ENCODE results near the gene TBC1D22A.

TBC1D22A gene

DNA sequence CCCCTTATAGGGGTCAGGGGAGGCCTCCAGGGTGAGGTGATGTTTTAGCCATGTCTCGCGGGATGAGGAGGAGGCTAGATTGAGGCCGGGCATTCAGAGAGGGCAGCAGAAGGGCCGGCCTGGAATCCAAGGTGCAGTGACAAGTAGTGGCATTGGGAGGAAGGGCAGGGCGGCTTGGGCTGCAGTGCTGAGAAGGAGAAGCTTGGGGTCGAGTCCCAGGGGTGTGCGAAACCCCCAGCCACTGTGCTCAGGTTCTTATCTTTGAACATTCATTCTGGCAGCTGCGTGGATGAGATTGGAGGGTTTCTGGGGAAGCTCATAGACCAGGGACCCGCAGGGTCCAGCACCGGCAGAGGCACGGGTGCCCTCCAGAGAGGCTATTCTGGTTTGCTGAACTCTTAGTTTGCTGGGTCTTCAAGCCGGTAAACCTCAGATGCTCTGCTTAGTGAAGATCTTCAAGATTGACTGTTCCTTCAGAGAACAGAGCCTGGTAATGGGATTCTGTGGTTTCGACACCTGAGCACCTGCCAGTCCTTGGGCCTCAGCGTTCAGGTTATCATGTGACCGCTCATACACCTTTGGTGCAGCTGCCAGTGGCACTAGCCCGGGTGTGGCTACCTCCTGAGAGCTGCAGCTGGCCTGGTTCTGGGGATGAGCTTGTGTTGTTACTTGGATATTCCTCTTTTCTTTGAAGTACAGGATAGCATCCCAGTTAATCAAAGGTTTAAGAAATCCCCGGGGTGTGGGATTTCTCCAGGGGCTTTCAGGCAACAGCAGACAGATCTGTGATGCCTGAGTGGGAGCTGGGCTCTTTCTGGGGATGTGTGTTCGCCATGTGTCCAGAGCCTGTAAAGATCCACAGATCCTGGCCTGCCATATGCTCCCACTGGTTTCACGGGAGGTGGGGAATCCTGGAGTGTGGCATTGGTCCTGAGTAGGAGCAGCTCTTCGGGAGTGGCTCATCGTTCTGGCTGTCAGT lies 152.8 kb downstream of the TBC1D22A start:
- no peak for DNase-seq

DNA sequence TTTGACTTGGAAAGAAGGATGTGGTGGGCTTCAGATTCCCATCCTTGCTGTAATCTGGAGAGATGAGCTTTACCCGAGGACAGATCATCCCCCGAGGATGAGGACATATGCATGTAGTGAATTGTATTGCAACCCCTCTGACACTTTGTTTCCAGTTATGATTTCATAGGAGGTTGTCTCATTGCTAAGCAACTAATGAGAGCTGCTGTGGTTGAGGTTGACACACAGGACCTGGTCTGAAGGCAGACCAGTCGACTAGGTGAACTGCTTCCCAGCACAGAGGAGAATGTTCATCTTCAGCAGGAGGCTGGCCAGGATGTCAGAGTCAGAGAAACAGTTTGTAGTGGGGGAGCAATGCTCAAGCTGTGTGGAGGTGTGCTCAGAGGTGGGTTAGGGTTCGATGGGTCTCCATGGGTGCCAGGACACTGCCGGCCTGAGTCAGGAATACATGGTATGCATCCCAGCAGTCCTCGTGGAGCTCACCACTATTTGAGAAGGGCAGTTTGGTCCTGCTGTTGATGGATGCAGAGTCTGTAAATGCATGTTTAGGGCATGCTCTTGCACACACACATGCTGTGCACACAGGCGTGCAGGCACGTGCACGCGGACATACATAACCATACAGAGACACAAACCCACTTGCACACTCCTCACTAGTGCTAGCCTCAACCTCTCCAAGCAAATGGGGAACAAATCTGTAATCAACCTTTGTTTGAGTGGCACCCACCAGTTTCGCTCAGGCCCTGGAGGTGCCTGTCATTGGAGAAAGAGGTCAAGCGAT lies 153.7 kb downstream of the TBC1D22A start:
- no peak for DNase-seq

DNA sequence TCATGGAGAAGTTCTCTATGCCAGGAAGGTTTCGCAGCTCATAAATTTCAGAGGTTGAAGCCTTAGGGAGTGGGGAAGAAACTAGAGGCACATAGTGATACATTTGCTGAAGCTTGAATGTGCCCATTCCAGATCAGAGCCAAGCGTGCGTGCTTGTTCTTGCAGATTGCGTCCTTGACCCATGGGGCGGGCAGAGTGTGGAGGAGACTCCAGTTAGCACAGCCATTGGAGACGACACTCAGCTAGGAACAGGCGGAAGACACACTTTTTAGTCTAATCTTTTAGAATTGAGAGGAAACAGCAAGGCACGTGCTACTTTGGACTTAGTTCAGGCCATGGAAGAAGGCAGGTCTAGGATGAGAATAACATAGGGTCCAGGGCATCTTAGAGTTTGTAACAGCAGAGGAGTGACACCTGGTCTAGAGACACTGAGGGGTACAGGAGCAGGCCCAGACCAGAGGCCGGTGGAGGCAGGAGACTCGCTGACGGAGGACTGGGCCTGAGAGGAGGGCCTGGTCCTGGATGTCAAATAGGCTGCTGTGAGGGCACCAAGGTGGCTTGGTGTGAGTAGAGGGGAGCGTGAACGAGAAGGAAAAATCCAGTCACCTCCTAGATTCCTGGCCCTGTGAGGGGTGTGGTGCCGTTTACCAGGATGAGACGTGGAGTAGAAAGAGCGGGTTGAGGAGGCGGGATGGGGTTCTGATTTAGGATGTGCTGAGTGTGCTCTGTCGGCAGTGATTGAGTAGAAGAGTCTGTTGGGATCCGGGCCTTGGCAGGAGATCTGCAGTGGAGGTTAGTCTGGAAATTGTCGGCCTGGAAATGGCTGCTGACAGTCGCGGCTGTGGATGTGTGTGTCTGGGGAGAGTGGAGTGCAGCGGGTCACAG lies 154.7 kb downstream of the TBC1D22A start:
- no peak for DNase-seq

DNA sequence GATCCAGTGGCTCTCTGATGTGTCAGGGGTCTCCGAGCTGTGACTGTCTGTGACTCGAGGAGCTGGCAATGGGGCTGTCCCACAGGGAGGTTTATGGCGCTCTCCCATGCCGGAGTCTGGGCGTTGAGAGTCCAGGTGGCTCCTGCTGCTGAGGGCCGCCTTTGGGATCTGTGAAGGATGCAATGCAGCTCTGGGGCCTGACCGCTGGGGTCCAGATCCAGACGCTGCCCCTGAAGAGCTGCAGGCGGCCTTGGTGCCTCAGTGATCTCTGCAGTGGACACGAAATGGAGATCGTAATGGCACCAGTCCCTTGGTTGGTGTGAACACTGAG lies 155.3 kb downstream of the TBC1D22A start:
- DNase-seq, result no peak

DNA sequence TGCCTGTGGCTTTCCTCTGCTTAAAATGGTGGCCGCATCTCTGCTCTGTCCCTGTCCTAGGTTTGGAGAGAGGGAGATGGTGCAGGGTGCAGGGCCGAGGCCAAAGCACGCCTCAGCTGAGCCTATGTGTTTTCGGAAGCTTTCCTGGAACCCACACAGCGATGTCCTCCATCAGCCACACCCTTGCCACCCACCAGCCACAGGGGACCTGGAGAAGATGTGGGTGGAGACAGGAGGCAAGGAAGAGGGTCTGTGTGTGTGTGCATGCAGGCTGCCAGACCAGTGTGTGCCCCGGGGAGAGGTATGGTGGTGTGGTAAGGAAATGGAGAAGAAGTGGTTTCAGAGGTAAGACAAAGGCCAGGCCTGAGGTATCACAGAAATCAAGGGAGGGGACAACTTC lies 155.7 kb downstream of the TBC1D22A start:
- no peak for DNase-seq

DNA sequence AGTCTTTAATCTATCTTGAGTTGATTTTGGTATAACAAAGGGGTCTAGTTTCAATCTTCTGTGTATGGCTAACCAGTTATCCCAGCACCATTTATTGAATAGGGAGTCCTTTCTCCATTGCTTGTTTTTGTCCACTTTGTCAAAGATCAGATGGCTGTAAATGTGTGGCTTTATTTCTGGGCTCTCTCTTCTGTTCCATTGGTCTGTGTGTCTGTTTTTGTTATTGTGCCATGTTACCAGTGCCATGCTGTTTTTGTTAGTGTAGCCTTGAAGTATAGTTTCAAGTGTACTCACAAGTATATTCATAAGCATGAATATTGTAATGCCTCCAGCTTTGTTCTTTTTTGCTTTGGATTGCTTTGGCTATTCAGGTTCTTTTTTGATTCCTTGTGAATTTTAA lies 159.6 kb downstream of the TBC1D22A start:
- no peak for DNase-seq

DNA sequence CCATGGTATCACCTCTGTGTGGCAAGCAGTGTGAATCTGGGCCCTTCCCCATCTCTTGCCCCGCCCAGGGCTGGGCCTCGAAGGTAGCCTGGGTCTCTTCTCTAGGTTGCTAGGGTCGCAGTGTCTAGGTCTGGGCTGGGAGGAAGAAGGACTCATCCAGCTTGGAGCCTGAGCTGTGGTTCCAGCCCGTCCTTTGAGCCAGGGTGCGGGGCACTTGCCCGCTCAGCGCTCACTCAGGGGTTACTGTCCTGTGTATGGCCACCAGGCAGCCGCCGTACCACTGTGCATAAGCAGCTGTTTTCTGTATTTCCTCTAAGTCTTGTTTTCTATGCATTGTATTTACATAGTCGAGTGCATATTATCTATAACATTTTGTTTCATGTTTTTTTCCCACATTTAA lies 160.9 kb downstream of the TBC1D22A start:
- DNase-seq, result no peak

DNA sequence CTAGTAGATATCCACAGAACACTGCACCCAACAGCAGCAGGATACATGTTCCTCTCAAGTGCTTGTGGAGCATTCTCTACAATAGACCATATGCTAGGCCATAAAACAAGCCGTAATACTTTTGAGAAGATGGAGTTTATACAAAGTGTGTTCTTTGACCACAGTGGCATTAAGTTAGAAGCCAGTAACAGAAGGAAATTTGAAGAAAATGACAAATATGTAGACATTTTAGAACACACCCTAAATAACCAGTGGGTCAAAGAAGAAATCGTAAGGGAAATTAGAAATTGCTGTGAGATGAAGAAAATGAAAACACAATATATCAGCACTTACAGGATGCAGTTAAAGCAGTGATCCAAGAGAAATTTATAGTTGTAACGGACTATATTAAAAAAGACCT lies 163.4 kb downstream of the TBC1D22A start:
- DNase-seq, result no peak

DNA sequence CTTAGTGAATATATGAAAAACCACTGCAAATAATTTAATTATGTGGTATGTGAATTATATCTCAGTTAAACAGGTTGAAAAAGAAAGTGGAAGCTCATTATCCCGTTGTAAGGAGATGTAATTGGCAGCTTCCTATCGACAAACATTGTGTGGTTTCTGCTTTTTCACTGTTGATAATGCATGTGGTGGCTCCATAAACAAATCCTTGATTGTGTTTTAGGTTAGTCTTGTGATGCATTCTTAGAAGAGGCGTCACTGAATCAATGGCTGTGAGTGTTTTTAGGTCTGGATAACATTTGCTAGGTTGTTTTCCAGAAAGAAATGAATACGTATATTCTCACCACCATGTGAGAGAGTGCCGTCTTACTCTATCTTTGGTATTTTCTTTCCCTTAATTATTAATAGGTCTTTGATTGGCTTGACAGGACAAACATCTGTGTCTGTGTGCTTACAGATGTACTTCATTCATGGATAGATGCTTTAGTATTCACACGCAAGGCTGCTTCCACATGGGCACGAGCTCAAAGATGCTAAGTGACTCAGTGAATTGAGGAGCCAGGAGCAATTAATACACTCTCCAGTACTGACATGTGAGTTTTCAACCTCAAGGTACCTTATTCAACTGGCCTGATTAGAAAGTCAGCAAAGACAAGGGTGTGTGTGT lies 166.7 kb downstream of the TBC1D22A start:
- DNase-seq, result no peak

DNA sequence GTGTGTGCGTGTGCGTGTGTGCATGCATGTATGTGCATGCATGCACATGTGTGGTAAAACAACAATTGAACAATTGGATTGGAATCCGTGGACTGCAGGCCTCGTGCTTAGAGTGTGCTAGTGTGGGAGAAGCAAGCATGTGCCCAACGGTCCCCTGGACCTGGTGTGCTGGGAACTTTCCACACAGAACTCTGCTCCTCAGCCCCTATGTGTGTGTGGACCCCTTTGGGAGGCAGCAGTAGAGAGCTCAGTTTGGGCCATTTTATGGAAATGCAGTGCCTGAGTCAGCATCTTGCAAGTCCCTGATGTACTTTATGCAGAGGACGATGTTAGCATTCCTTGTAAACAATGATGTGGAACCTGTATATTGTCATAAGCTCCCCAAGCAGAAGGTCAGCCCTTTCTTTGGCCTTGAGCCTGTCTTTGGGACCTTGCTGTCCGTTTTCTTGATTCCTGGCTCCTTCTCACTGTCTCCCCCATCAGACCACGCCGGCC lies 167.3 kb downstream of the TBC1D22A start:
- DNase-seq, result no peak

DNA sequence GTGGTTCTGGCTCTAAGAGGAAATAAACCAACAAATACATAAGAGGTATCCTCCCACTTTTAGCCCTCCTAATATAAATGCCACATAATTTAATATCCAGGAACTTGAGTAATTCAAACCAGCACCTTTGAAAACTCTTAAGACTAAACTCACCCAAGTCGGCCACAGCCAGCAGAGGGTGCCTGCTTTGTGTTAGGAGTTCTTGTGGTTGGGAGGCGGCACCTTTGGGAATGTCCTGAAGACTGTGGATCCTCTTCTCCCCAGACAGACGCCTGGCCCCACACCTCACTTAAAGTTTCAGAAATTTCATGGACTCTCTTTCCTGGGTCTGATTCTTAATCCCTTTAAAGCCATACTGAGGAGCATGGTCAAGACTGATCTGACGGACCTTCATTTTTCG lies 169.0 kb downstream of the TBC1D22A start:
- DNase-seq, result no peak

DNA sequence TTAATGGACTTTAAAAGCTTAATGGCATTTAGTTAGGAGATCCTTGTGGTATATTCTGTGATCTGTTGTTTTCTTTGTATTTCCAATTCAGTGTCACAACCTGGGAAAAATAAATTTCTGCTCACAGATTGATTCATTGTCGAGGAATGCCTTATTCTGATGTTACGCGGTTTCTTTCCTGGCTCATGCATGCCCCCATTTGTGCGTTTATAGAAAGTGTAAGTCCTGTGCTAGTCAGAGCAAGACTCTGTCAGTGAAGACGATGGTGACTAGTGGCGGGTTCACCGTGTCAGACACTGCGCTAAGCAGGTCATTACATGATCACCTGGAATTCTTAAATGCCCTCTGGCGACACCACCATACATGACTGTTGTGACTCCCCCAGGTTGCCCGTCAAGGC lies 169.4 kb downstream of the TBC1D22A start:
- DNase-seq, result no peak

DNA sequence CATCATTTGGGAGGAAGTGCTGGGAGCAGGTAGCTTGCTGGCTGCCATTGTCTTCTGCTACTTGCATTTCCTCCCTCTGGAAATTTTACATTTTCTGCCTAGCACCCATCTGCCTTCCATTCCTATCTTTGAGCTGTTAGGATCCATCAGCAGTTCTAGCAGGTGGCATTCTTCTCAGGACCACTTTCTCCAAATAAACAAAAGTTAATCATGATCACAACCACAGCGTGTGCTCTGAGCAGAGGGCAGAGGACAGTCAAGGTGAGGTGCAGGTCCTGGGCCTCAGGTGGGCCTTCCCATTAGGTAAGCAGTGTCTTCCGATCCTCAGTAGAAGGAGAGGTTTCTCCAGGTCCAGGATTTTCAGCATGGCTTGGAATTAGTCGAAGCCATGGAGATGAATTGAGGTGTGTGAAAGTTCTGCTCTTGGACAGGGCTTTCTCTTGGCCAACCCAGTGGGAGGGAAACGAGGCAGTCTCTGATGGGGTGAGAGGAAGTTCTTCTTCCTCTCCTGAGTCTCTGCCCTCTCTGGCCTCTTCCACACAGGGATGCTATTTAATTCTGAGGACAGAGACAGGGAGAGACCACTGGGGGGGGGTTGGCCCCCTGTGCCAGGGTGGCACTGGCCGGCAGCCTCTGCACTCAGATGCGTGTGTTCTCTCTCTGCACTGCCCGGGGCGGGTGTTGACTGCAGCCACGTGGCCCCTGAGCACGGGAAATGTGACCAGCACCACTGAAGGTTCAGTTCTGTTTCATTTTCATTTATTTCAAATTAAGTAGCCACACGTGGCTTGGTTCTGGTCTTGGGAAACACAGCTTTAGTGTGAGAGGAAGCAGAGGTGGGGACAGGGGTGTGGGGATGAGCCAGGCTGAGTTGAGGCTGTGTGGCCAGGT lies 170.8 kb downstream of the TBC1D22A start:
- DNase-seq, result no peak

DNA sequence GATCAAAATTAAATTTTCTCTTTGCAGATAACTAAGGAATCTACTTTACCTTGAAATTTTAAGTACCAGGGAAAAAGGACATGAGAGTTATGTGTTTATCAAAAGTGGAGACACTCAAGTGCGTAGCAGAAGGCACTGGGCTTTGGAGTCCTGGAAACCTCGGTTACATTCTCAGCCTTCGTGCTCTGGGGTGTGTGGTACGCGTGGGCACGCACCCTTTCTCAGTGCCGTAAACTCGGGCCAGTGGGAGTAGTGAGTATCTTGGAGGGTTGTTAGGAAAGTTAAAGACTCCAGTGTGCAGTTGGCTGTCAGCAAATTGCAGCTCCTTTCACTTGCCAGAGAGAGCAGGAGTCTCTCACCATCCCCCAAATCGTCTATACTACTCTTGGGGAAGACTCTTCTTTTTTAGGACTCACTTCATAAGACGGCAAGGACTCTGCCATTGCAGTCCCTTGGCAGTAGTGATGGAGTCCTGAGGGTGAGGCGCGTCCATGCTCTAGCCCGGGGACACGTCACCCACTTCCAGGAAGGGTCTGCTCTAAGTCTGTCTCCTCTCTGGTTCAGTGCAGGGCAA lies 171.8 kb downstream of the TBC1D22A start:
- DNase-seq, result no peak

DNA sequence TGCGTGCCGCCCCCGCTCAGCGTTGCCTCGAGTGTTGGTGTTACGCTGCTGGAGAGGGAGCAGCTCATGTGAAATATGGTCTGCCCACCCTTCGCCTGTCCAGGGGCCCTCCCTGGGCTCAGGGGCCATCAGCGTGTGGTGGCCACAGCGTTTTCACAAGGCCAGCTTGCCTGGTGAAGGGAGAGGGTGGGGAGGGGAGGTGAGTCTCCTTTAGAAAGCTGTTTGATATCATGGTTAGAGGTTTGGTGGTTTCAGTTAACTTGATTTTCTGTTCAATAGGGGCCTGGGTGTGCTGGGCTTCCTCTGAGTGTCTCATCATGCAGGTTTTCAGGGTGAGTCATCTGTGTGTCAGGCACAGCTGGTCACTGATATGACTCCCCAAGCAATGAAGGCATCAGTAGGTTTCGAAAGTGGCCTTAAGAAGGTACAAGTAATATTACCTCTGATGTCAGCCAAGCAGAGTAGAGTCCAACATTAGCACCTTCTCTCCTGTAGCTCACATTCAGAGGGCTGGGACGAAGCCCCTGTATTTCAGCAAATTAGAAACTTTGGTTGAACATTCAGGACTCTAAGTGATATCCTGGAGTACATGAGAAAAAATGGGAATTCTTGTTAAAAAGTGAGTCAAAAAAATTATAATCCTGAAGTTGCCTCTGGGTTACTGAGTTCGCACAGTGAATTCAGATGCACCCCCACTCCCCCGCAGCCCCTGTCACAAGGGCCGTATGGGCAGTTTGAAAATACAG lies 172.5 kb downstream of the TBC1D22A start:
- DNase-seq, result no peak

DNA sequence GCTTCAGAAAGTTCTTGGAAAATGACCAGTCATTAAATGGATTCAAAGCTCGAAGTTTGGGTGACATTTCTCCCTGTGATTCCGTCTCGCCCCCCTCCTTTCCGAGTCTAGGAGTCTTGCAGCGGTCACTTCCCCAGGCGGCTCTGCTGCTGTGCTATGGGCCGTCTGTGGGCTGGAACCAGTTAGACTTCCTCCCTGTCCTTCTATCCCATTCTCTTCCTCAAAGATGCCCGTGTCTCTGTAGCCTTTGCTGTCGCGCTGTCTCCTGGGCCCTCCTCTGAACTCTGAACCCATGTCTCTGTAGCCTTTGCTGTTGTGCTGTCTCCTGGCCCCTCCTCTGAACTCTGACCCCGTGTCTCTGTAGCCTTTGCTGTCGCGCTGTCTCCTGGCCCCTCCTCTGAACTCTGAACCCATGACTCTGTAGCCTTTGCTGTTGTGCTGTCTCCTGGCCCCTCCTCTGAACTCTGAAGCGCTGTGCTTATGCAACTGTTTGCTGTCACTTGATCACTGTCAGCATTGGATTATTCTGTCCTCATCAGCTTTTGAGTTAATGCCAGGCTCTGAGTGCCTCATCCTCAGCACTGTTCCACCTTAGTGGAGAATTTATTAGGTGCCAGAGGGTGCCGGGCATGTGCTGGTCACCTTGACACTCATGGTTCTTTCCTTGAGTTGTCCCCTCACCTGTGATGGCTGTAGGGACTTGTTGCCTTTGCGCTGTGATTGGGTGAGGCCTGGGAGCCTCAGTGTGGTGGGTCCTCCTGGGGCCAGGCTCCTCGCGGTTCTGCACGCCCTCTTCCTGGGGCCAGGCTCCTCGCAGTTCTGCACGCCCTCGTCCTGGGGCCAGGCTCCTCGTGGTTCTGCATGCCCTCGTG lies 173.3 kb downstream of the TBC1D22A start:
- DNase-seq, result no peak

DNA sequence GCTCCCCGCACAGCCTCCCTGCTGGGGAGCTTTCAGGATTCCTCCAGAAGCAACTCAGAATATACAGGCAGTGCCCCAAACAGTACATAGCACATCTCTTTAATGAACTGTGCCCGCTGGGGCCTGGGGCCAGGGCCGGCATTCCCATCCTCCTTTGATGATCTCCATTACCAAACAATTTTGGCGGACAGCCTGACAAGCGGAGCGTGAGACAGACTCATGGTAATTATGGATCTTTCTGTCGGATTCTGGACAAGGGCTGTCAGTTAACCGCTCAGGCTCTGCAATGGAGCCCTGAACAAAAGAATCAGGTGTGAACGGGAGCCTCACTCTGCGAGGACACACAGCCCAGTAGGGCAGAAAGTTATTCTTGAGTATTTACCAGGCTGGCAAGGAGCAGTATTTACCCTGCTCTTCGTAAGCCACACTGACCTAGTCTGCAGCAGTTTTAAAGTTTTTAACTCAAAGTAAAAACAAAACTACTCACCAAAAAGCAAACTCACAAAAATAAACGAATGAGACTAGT lies 174.0 kb downstream of the TBC1D22A start:
- DNase-seq, result no peak

DNA sequence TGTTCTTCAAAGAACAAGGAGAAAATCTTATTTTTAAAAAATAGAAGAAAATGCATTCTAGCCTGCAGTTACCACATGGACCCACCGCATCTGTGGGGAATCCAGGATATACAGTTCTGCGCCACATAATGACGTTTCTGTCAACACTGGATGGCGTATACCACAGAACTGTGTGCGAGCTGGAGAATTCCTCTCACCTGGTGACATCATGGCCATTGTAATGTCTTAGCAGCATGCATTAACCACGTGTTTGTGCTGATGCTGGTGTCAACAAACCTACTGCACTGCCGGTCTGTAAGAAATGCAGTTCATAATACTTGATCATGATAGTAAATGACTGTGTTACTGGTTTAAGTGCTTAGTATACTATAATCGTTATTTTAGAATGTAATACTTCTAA lies 174.7 kb downstream of the TBC1D22A start:
- DNase-seq, result no peak

DNA sequence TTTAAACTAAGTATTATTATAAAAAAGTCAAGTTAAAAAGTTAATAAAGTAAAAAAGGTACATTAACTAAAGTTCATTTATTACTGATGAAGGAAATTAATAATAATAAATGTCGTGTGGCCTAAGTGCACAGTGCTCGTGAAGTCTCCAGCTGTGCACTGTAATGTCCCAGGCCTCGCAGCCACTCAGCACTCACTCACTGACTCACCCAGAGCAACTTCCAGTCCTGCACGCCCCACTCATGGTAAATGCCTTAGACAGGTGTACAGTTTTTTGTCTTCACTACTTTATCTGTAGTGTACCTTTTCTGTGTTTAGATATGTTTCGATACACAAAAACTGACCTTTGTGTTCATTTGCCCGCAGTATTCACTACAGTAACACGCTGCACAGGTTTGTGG lies 175.5 kb downstream of the TBC1D22A start:
- DNase-seq, result no peak
